Measurements from ENCODE around the gene ASMTL.
"Not testable (repeated sequence)": the region's sequence is repeated elsewhere in the genome, so short reads cannot be mapped to it uniquely, and the experiment has no call there.

Gene ASMTL

GRCh38 chrX:1453395-1453783 lies 680 bp upstream of the ASMTL start:
- DNase-seq = no peak

- DNase-seq = no peak
Observed at GRCh38 chrX:1451661-1452515, 821 bp downstream of the ASMTL start.

GRCh38 chrX:1451251-1451660 lies 1.5 kb downstream of the ASMTL start:
- no peak for DNase-seq

GRCh38 chrX:1450361-1451161 lies 2.1 kb downstream of the ASMTL start:
- no peak for DNase-seq

- DNase-seq = no peak
Observed at GRCh38 chrX:1449823-1450149, 2.9 kb downstream of the ASMTL start.

- DNase-seq = no peak
Observed at GRCh38 chrX:1449036-1449822, 3.5 kb downstream of the ASMTL start.

GRCh38 chrX:1448573-1449001 lies 4.1 kb downstream of the ASMTL start:
- not testable (repeated sequence) for DNase-seq

- not testable (repeated sequence) for DNase-seq
Observed at GRCh38 chrX:1447969-1448572, 4.6 kb downstream of the ASMTL start.

GRCh38 chrX:1446984-1447968 lies 5.4 kb downstream of the ASMTL start:
- not testable (repeated sequence) for DNase-seq

- DNase-seq = no peak
Observed at GRCh38 chrX:1444561-1445500, 7.9 kb downstream of the ASMTL start.

- DNase-seq = no peak
Observed at GRCh38 chrX:1443496-1444075, 9.1 kb downstream of the ASMTL start.

- DNase-seq = no peak
Observed at GRCh38 chrX:1442724-1443367, 9.9 kb downstream of the ASMTL start.

- no peak for DNase-seq
Observed at GRCh38 chrX:1442016-1442665, 10.6 kb downstream of the ASMTL start.

- no peak for DNase-seq
Observed at GRCh38 chrX:1440506-1440905, 12.2 kb downstream of the ASMTL start.

GRCh38 chrX:1435241-1435895 lies 17.3 kb downstream of the ASMTL start:
- no peak for DNase-seq

- no peak for DNase-seq
Observed at GRCh38 chrX:1434871-1435240, 17.9 kb downstream of the ASMTL start.

- DNase-seq = no peak
Observed at GRCh38 chrX:1433646-1434357, 18.9 kb downstream of the ASMTL start.

GRCh38 chrX:1430451-1430850 lies 22.3 kb downstream of the ASMTL start:
- DNase-seq = no peak
